PC-3 (cell line): ENCODE measurements around the gene ZNF638.

Experiments used
- EZH2 ChIP-seq: fragments of 300-600 bp; sonication (generic); IDR thresholded peaks from one replicate; pipeline ENCODE4 v1.6.1; 2017; ENCODE audit warnings: antibody characterized with exemption, mild to moderate bottlenecking, low read length; ENCODE audit not compliant: unreplicated experiment
- TF ChIP-seq, protein P1 (sequence below): fragments of 300-600 bp; sonication (generic); conservative IDR thresholded peaks from 2 replicates; pipeline ENCODE4 v1.5.1; 2017; ENCODE audit warnings: antibody characterized with exemption, low read depth, mild to moderate bottlenecking, low read length

DNA sequence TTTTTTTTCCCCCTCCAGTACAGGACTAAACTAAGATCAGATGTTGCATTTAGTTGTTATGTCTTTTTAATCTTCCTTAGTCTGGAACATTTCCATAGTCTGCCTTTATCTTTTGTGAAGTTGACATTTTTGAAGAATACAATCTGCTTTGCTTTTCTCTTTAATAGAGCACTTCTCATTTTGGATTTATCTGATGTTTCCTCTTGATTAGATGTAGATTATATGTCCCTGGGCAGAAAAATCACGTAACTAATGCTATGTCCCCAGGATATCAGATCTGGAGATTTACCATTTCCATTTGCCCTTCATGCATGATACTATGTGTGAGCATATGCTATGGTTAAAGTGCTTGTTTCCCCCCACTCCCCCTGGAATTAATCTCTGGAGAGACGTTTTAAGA, 6.2 kb downstream of the ZNF638 start:
- TF ChIP-seq, protein P1, sequence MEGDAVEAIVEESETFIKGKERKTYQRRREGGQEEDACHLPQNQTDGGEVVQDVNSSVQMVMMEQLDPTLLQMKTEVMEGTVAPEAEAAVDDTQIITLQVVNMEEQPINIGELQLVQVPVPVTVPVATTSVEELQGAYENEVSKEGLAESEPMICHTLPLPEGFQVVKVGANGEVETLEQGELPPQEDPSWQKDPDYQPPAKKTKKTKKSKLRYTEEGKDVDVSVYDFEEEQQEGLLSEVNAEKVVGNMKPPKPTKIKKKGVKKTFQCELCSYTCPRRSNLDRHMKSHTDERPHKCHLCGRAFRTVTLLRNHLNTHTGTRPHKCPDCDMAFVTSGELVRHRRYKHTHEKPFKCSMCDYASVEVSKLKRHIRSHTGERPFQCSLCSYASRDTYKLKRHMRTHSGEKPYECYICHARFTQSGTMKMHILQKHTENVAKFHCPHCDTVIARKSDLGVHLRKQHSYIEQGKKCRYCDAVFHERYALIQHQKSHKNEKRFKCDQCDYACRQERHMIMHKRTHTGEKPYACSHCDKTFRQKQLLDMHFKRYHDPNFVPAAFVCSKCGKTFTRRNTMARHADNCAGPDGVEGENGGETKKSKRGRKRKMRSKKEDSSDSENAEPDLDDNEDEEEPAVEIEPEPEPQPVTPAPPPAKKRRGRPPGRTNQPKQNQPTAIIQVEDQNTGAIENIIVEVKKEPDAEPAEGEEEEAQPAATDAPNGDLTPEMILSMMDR: no peak
- TF ChIP-seq EZH2: no peak
